M059J (cell line): ENCODE measurements around the gene BOD1L2. TPM values are rescaled to one million over a fixed set of nuclear protein-coding genes. Genes with fewer than 3 reads are reported as not detected.
A peak's percentile ranks its signal among the peaks of the same experiment; 100 is the strongest.

Experiments used
- DNase-seq: peaks from one replicate; pipeline ENCODE4 v3.0.0-alpha.2; 2012; ENCODE audit warnings: low read depth
- total RNA-seq: library from RNA; depleted of rRNA; stranded (reverse); fragments of >200 nt; shearing (Covaris generic); gene quantifications from 2 replicates; pipeline ENCODE4 v1.2.3, GENCODE V29; 2014; rRNA removed

Gene BOD1L2
- not detected in 2 replicates for total RNA-seq

DNA sequence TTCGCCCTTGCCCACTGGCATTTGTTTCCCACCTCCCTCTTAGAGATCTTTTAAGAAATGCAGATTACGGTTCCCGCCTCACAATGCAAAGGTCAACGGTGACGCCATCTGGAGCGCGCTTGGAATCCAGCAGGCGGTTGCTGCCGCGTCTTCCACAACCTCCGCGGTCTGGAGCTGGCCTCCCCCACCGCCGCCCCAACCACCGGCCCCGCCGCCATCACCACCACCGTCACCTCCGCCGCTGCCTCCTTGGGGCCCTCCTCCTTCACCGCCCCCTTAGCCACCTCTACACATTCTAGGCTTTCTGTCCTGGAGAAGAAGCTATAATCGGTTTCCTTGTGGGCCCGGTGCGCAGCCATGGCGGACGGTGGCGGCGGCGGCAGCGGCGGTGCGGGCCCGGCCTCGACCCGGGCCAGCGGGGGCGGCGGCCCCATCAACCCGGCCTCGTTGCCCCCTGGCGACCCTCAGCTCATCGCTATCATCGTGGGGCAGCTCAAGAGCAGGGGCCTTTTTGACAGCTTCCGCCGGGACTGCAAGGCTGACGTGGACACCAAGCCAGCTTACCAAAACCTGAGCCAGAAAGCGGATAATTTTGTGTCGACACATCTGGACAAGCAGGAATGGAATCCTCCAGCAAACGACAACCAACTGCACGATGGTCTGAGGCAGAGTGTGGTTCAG lies at the start of gene BOD1L2:
Gene BOD1L2, plus strand, starts transcription at position 132 of the 681 bp plus-strand sequence. Its CDS starts 226 bp downstream, at position 358.
- DNase-seq: no peak

DNA sequence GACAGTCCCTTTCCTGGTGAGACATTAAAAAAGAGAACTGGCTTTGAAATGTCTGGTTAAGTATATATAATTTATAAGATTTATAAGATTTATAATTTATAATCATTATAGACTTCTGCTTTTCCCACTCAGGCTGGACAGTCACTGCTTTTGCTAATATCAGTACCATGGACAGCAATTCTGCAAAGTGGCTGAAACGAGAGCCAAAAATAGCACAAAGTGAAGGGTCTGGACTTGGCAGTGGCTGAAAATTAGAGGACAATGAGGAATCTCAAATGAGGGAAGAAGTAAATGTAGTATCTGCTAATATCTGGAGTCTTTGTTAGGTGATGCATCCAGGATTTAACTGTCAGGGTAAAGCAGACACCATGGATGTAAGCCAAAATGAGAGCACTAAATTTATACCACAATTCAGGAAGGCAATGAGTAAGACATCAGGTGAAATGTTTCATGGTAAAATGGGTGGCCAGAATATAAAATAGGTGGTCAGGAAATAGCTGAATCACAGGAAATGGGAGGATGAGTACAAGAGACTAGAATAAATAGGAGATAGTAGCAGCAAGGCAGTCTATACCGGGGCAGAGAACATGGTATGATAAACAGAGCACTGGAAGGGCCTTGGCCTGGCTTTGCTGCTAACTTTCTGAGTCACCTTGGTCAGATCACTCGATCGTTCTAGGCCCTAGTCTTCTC lies 39.6 kb upstream of the BOD1L2 start:
- DNase-seq: peak; percentile 43

DNA sequence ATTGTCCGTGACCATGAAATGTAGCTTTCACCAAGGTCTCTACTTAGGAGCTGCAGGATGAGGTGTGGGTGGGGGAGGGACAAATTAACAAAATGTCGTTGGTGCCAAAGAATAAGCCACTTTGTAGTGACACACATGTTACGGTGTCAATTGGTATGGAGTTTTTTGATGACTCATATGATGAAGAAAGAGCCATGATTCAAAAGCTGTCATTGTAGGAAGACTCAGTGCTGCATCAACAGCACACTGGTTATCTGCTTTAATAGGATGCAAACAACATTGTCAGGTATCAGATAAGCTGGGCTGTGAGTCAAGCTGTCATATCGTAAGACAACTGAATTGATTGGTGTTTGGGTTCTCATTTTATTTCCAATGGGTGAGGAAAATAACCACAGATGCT lies 36.6 kb upstream of the BOD1L2 start:
- DNase-seq: no peak

DNA sequence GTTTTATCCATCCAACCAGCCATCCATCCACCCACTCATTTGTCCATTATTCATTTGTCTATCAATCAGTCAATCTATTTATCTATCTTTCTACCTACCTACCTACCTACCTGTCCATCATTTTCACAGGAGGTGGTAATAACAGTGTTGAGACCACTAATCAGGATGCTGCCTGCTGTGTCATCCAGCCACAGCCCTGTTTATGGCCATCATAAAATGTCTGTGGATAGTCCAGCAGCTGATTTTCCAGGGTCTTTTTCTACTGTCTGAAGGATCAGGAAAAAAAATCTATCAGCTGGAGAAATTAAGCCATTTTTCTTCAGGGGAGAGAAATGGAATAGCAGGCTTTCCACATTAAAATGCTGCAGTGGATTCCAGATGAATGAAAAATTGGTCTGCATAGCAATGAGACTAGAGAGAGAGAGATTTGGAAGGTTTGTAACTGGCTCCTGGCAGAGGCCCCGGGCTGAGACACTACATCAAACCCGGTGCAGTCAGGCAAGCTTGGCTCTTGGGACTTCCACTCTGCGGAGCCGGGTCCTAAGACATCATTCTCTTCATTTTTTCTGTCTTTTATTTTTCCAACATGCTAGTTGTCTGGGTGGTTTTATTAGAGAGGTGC lies 33.0 kb upstream of the BOD1L2 start:
- no peak for DNase-seq

DNA sequence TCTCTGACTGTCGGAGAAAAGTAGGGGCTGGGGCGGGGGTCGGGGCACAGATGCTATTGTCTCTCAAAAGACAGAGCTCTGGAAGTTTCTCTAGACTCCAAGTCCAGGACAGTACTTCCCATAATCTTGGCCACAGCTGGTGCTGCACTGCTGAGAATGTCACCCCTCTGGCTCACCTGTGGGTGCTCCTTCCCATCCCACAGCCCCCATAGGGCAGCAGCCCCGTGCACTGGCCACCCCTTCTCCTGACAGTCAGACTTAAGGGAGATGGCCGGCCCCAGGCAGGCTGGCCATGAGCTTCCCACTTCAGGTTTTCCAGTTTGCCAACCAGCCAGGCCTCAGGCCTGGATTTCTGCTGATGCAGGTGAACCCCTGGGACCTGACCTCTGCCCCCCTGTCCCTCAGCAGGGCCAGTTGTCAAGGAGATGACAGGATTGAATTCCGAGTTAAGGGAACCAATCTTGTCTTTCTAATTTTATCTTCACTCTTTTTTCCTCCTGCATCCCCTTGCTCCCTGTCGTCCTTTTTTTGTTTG lies 30.2 kb upstream of the BOD1L2 start:
- DNase-seq: no peak

DNA sequence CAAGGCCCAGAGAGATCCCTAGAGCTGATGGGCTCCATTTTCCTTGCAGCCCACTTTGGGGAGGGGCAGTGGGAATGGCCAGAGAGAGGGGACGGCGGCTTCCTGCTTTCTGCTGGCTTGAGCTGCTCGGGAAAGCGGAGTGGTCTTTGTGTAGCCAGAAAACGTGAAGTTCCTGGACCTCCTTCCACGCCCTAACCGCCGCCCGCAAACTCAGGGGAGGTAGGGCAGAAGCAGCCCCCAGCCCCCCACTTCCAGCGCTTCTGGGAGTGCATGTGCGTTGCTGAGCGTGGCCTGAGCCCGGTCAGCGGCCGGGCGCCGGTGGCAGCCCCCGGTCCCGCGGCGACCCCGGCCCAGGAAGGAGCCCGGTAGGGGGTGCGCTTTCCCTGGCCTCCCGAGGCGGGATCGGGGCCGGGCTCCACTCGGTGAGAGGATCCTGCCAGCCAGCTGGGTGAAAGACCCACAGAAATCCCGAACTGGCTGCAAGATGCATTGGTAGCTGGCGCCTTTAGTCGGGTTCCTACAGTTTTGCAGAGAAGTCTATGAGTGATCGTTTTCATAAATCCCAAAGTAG lies 25.3 kb upstream of the BOD1L2 start:
- DNase-seq: no peak

DNA sequence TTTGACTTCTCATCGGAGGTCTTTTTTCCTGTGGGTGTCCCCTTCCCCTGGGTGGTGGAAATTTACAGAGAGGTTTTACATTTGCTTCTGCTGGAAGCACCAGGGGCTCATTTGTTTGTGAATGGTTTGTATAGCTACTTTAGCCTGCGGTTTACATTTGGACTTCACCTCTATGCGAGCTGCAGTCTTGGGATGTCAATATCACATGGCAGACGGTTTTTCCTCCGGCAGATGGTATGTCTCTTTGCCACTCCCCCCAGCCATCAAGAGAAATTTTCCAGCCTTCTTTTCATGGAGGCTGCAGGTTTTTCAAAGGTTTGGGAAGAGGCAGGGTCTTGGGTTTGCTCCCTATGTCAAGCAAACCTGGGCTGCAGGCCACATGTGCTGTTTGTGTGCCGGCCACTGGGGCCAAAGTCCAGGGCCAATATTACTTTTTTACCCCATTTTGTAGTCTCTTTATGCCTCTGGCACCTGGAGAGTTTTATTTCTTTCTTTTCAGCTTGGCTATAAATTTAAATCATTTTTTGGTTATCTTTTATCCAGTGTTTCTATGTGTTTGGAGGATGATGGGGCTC lies 23.9 kb upstream of the BOD1L2 start:
- no peak for DNase-seq

DNA sequence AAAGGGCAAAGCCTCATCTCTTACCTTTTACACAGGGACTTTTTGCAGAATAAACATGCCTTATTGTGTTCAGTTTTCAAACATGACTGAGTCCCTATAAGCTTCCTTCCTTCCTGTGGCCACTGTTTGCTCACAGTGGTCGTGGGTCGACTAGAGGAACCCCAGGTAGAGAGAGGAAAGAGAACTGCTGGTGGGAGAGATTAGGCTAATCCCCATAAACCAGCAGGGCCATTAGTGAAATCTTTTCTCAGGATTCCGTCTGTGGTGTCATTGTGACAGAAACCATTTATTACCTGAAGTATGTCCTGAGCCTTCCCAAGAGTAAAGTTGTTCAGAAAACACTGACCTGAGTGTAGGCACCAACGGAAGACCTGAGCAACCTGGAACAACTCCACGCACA lies 21.3 kb upstream of the BOD1L2 start:
- no peak for DNase-seq

DNA sequence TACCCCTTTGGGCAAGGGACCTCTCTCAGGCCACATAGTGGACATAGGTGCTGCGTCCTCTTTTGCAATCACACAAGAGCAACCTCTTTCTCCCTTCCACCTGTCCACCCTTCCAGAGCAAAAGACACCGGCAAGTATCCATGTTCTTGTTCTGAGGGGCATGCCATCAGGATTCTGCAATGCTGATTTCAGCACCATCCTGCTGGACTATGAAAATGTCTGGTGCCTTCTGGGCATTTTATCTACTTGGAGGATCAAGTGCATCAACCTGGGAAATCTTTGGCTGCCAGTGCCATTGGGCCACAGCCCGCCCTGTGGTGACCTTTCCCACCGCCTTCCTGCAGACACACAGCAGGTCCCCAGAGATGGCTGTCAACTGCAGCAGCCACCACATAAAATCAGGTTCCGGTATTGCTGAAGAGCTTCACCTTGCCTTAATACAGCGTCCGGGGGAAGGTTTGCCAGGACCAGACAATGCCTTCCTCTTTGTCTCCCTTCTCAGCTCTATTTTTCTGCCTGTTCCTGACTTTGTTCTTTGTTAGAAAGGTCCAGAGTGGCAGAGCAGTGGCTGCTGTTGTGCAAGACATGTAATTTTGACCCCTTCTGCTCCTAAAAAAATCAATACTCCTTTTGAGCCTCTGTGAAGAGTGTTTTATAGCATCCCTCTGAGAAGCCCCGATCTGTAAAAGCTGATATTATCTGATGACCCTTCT lies 18.5 kb upstream of the BOD1L2 start:
- DNase-seq: no peak

DNA sequence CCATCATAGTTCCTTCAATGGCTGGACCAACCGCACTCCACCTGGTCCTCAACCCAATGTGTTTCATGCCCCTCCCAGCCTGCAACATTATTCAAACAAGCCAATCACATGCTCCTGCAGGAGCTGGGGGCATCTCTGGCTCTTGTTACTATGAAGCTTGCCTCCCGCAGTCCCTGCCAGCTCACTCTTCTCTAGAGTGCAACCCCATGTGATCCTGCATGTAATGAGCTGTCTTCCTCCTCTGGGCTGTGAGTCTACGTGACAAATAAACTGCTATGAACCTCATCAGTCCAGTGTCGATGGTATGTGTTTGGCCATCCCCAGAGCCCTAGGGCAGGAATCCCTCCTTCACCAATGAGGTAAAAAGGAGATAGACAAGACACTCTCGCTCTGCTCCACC lies 15.8 kb upstream of the BOD1L2 start:
- DNase-seq: no peak

DNA sequence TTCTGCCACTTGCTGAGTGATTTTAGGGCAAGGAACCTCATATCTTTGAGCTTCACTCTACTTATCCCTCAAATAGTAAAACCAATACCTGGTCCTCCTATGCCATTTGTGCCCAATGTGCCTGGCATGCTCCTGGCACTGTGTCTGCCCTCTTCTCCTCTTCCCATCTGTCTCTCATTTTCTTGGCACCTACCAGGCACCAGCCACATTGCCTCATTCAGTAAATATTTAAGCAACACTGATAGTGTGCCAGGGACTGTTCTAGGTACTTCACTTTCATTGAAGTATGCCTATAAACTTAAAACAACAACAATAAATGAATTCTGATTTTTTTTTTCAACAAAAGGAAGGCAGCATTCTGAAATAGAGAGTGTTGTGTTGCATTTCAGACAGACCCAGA lies 15.1 kb upstream of the BOD1L2 start:
- DNase-seq: no peak

DNA sequence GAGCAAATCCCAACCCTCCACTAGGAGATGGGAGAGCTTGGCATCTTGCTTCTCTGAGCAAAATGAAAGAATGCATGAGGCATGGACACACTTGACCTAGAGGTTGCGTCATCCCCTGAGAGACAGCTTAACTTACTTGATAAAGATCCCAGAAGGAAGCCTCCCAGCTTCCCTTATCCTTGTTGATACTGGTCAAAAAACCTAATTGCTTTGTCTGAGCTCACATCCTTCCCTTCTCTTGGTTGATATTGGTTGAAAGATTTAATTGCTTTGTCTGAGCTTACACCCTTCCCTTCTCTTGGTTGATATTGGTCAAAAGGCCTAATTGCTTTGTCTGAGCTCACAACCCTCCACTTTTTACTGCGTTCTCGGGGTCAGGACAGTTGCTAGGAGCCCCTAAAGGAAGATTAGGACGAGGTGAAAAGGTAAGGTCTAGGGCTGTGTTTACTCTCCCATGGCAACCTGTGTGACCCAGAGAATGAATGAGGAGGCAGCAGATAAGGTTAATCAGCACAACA lies 12.2 kb upstream of the BOD1L2 start:
- no peak for DNase-seq

DNA sequence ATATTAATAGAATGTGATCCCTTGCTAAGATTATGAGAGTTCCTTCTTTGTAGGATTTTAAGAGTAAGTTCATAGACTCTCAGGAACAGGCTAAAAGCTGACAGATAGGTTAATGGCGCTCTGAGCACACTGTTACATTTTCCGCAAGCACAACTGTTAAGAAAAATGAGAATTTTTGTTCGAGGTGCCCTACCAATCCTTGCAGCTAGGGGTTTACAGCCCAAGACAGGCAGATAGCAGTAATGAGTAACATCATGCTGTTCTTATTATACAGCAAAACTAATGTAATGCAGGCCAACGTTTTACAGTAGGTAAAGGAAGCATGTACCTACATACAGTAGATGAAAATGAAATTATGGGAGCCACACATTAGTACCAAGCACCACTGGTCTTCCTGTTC lies 11.2 kb upstream of the BOD1L2 start:
- DNase-seq: no peak

DNA sequence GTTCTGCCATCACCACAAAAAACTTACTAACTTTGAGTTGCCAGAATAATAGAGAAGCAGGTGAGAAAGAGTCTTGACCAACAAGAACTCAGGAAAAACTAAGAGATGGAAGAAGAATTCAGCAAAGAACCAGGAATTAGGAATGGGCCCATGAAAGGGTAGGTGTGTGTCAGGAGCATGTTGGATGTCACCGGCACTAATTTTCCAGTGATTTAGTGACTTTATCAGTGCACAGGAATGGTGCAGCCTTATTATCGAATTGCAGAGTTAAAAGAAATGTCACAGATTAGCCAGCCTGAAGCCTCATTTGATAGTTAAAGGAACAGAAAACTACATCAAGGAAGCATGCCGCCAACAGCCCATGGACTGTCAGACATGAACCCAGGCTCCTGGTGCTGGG lies 9.0 kb upstream of the BOD1L2 start:
- no peak for DNase-seq

DNA sequence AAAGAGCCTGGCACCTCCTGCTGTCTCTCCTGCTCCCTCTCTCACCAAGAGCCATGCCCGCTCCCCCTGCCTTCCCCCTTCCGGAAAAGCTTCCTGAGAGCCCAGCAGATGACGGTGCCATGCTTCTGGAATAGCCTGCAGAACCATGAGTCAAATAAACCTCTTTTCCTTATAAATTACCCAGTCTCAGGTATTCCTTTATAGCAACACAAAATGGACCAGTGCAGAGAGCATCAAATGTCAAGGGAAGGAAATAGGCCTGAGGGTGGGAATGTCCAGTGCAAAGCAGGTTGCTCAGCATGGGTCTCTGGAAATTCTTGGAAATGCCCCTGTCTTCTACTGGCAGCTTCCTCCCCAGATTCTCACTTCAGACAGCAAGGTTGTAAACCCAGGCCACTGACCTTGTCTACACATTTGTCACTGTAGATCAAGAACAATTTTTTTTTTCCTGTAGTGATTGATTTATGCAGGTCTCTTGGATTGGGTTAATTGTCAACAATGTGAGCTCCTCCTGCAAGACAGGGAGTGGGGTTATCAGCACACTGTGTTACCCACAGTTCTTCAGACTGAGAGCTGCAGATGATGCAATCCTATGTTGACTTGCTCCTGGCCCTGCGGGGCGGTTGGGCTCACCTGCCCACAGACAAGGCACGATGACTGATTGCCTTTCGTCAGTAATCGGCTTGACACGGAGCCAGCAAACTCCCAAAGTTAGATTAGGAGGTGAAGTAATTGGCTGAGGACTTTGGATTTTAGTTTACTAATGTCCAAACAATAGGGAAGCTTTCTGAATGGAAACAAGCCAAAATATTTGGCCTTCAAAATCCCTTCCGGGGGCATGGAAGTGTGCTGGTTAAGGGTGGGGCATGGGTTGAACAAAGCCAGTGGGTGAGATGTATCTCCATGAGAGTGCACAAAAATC lies 5.4 kb upstream of the BOD1L2 start:
- no peak for DNase-seq

DNA sequence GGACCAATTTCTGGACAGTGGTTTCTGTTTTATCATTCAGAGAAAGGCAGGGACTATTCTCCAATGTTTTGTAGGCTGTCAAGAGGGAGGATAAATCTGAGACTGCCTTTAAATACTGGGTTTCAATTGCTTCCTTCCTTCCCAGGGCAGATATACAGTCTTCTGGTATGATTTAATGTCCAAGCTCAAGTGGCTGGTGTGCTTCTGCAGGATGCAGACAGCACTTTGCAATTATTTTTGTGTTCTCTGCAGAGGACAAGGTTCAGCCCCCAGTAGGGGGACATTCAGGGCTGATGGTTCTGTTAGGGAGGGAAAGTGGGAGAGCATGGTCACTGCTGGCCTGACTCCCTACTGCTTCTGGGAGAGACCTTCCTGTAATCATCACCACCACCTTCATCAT lies 4.6 kb upstream of the BOD1L2 start:
- DNase-seq: no peak

DNA sequence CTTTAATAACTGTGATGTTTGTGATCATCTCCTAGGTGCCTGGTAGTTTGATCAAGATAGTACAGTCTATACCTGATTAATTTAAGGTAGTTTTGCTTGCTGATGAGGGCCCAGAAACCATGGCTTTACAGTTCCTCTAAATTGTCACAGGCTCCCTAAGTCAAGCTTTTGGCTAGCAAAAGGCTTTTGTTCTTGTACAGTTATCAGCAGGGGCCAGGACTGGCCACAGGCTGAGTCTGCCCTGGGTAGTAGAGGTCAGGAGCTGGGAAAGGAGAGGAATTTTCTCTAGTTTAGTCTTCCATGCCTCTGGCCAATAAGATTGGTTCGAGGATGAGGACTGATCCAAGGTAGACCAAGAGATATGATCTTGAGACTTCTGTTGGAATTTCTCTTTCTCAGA lies 3.6 kb upstream of the BOD1L2 start:
- DNase-seq: no peak

DNA sequence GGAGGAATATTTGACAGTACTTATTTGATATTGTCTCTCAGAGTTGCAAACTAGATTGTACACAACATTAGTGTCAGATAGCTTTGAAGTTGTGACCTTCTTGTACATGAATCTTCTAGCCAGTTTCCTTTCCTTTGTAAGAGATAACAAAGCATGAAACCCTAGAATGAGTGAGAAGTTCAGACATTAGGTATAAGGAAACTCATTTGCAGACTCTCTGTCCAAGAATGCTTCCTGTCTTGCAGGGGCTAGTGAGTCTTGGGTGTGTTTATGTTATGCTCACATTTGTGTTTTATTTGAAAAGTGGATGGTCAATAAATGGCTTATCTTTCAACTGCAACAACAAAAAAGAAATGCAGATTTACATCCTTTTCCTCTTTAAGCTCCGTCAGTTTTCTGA lies 1.4 kb downstream of the BOD1L2 start:
- no peak for DNase-seq

DNA sequence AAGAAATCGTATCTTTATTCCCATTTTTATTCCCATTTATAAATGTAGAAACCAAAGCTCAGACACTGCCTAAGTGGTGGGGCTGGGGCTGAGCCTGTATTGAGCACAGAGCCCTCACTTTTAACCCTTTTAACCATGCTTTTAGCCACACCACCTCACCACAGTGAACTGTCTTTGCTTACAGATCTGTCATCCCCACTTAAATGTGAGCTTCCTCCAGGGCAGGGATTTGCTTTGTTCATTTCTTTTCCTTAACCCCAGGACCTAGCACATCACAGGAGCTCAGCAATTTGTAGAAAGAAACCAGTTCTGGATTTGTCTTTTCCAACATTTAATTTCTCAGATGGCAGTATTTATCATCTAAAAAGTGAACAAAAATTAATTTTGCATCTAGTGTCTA lies 2.2 kb downstream of the BOD1L2 start:
- no peak for DNase-seq

DNA sequence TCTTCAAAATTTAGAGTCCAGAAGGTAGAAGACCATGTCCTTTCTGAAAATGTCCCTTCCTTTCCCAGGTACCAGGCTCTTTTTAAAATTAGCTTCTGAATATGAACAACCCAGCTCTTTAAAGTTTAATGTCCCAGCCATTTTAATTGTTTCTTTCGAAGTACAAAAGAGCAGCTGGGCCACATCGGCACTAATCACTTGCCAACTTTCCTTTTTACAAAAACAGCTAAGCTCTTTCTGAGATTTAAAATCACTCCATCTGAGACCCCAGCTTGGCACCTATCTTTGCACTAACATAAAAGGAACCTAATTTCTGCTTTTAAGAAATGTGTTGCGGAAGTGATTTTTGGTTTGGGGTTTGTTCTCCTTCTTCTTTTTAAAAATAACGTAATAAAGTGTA lies 2.6 kb downstream of the BOD1L2 start:
- no peak for DNase-seq
